Caco-2 (cell line): ENCODE measurements around the gene ZNF776. TPM values are rescaled to one million over a fixed set of nuclear protein-coding genes. Genes with fewer than 3 reads are reported as not detected.

ENCODE experiments used
- BruUV-seq: library from RNA; stranded (reverse); fragments of 400-500 nt; replicated peaks from 2 replicates; lab custom pipeline; 2021; lab: Mats Ljungman, UMichigan
- CTCF ChIA-PET: fragments of 300-600 bp; sonication (Branson Sonifier 250); formaldehyde crosslinking; loops from one replicate; lab custom pipeline; 2022; ENCODE audit warnings: antibody characterized with exemption; lab: Charles Lee
- POLR2A ChIA-PET: fragments of 300-600 bp; sonication (Branson Sonifier 250); formaldehyde crosslinking; loops from one replicate; lab custom pipeline; 2022; ENCODE audit warnings: antibody characterized with exemption; lab: Charles Lee
- DNase-seq, 2 experiments: peaks; one replicate each; pipeline versions ENCODE4 v3.0.0 to v3.0.0-alpha.2; 2020 to 2022
- H3K27me3 ChIP-seq: replicated peaks from 2 replicates; pipeline ENCODE4 v1.6.0; 2011; ENCODE audit warnings: low read length; ENCODE audit not compliant: control insufficient read depth, insufficient read depth
- H3K36me3 ChIP-seq: 2 replicates; pipeline ENCODE4 v1.5.1; 2011; ENCODE audit warnings: low read length; ENCODE audit not compliant: control insufficient read depth, insufficient read depth
- H3K4me1 ChIP-seq: fragments of 250-450 bp; sonication (Bioruptor Pico); 2 replicates; pipeline ENCODE4 v1.5.1; 2020; ENCODE audit warnings: mild to moderate bottlenecking
- H3K4me3 ChIP-seq: 2 replicates; pipeline ENCODE4 v1.5.1; 2011; ENCODE audit warnings: low read depth, mild to moderate bottlenecking, control low read depth, low read length
- H3K9me3 ChIP-seq: fragments of 250-450 bp; sonication (Bioruptor Pico); 2 replicates; pipeline ENCODE4 v1.5.1; 2020; ENCODE audit warnings: mild to moderate bottlenecking, moderate library complexity
- H3K27ac Mint-ChIP-seq: one replicate; pipeline ENCODE4 v1.8.0; 2022; ENCODE audit warnings: mixed read lengths; ENCODE audit not compliant: unreplicated experiment
- H3K27me3 Mint-ChIP-seq: one replicate; pipeline ENCODE4 v1.8.0; 2022; ENCODE audit warnings: mixed read lengths; ENCODE audit not compliant: insufficient read depth, unreplicated experiment
- H3K36me3 Mint-ChIP-seq: one replicate; pipeline ENCODE4 v1.8.0; 2022; ENCODE audit warnings: mild to moderate bottlenecking, mixed read lengths; ENCODE audit not compliant: insufficient read depth, unreplicated experiment
- H3K4me1 Mint-ChIP-seq: one replicate; pipeline ENCODE4 v1.8.0; 2022; ENCODE audit warnings: low read depth, mixed read lengths; ENCODE audit not compliant: unreplicated experiment
- H3K4me3 Mint-ChIP-seq: one replicate; pipeline ENCODE4 v1.8.0; 2022; ENCODE audit warnings: mild to moderate bottlenecking, moderate library complexity, mixed read lengths; ENCODE audit not compliant: unreplicated experiment
- H3K9me3 Mint-ChIP-seq: one replicate; pipeline ENCODE4 v1.8.0; 2022; ENCODE audit warnings: mixed read lengths; ENCODE audit not compliant: unreplicated experiment
- CTCF ChIP-seq, 2 experiments: fragments of 200-600 bp in 1 of 2; IDR thresholded peaks; 1 replicate in 1 of 2; 2 replicates in 1 of 2; pipeline versions ENCODE4 v1.5.1 to v1.8.0; 2011 to 2022; ENCODE audit warnings: antibody characterized with exemption in 1 of 2, control low read depth in 1 of 2, inconsistent platforms in 1 of 2, low read depth in 1 of 2, low read length in 1 of 2, mild to moderate bottlenecking in 1 of 2, moderate library complexity in 1 of 2; ENCODE audit not compliant: insufficient read depth in 1 of 2, severe bottlenecking in 1 of 2, unreplicated experiment in 1 of 2
- intact Hi-C: fragments of 100-400 bp; cut with micrococcal nuclease; formaldehyde crosslinking; loops from one replicate; pipeline ENCODE4 v1.10.0; 2022; ENCODE audit not compliant: unreplicated experiment
- total RNA-seq: library from RNA; stranded (reverse); gene quantifications from 2 replicates; pipeline ENCODE4 v1.2.3, GENCODE V29; 2022

Gene ZNF776
- total RNA-seq, 1 experiment from 2014 or later: 16.0 TPM

DNA sequence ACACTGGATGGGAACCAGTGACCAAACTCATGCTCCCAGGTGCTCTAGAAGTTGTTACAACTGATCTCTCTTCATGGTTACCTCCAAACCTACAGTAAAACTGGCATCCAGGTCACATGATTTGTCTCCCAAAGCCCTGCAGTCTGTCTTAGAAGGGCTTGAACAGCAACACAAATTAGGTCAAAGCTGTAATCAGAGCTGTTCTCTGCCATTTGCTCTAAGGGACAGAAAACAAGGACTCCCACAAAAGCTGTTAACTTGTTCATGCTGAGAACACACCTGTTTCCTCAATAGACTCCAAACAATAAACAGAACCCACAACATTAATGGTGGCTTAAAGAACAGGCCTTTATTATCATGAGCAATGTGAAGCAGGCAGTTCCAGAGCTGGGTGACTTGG lies 27.2 kb upstream of the ZNF776 start:
- DNase-seq: no peak
- H3K36me3 Mint-ChIP-seq: peaks cover 13% of the 10 kb centered on the region
- no peaks in the 10 kb centered on the region for H3K27me3 Mint-ChIP-seq
- Histone ChIP-seq H3K4me1 (no peaks in the 10 kb centered on the region), H3K36me3 (peaks cover 2% of the 10 kb centered on the region; the same call in 1 of the 2 replicates), H3K4me3 (no peak overlapping the region), H3K27me3 (no peaks in the 10 kb centered on the region), H3K9me3 (peaks cover 25% of the 10 kb centered on the region)
- intact Hi-C loops: no loop called here
- H3K9me3 Mint-ChIP-seq: peaks cover 64% of the 10 kb centered on the region
- no peak for TF ChIP-seq CTCF (IDR thresholded peaks at IDR 0.05; ENCODE audit: insufficient read depth in 1 of 2, low read depth in 1 of 2, low read length in 1 of 2, severe bottlenecking in 1 of 2, unreplicated experiment in 1 of 2)
- ChIA-PET POLR2A (no interaction called here), CTCF (no interaction called here)
- BruUV-seq: no TSS peak
- no peaks in the 10 kb centered on the region for H3K4me1 Mint-ChIP-seq
- no peak overlapping the region for H3K4me3 Mint-ChIP-seq
- no peak overlapping the region for H3K27ac Mint-ChIP-seq

GRCh38 chr19:57719901-57720519 lies 26.6 kb upstream of the ZNF776 start:
- H3K9me3 ChIP-seq: peaks cover 25% of the 10 kb centered on the region
- ChIA-PET POLR2A (no interaction called here), CTCF (no interaction called here)
- no peak for TF ChIP-seq CTCF (IDR thresholded peaks at IDR 0.05; ENCODE audit: insufficient read depth in 1 of 2, low read depth in 1 of 2, low read length in 1 of 2, severe bottlenecking in 1 of 2, unreplicated experiment in 1 of 2)
- H3K27ac Mint-ChIP-seq: no peak overlapping the region
- H3K9me3 Mint-ChIP-seq: peaks cover 70% of the 10 kb centered on the region
- no peak overlapping the region for H3K4me3 ChIP-seq
- no peaks in the 10 kb centered on the region for H3K4me1 Mint-ChIP-seq
- no TSS peak for BruUV-seq
- no peak overlapping the region for H3K4me3 Mint-ChIP-seq
- intact Hi-C loops: no loop called here
- no peaks in the 10 kb centered on the region for H3K4me1 ChIP-seq
- peaks cover 17% of the 10 kb centered on the region for H3K36me3 Mint-ChIP-seq
- no peak for DNase-seq
- peaks cover 2% of the 10 kb centered on the region; the same call in 1 of the 2 replicates for H3K36me3 ChIP-seq
- no peaks in the 10 kb centered on the region for H3K27me3 Mint-ChIP-seq
- H3K27me3 ChIP-seq: no peaks in the 10 kb centered on the region

- peaks cover 72% of the 10 kb centered on the region for H3K9me3 Mint-ChIP-seq
- CTCF ChIA-PET: no interaction called here
- H3K36me3 Mint-ChIP-seq: peaks cover 23% of the 10 kb centered on the region
- Histone ChIP-seq H3K4me1 (no peaks in the 10 kb centered on the region), H3K27me3 (no peaks in the 10 kb centered on the region), H3K4me3 (no peak overlapping the region), H3K36me3 (peaks cover 2% of the 10 kb centered on the region; the same call in 1 of the 2 replicates), H3K9me3 (peaks cover 28% of the 10 kb centered on the region)
- H3K4me1 Mint-ChIP-seq: no peaks in the 10 kb centered on the region
- intact Hi-C loops: no loop called here
- no peak for DNase-seq
- POLR2A ChIA-PET: no interaction called here
- H3K4me3 Mint-ChIP-seq: no peak overlapping the region
- no TSS peak for BruUV-seq
- no peak overlapping the region for H3K27ac Mint-ChIP-seq
- no peak for TF ChIP-seq CTCF (IDR thresholded peaks at IDR 0.05; ENCODE audit: insufficient read depth in 1 of 2, low read depth in 1 of 2, low read length in 1 of 2, severe bottlenecking in 1 of 2, unreplicated experiment in 1 of 2)
- no peaks in the 10 kb centered on the region for H3K27me3 Mint-ChIP-seq
Observed at GRCh38 chr19:57720878-57721277, 25.7 kb upstream of the ZNF776 start.
